ENCODE data around the gene TNFRSF1A.

TNFRSF1A gene

GRCh38 chr12:6372403-6373003 is 30.6 kb upstream of the TNFRSF1A start:
- Histone ChIP-seq H3K4me1 (ENCODE audit: insufficient read depth, low read length) (peaks cover 56% of the 10 kb centered on the region), H3K9ac (ENCODE audit: low read depth, low read length) (peak overlapping the region; percentile 77), H3K27ac (ENCODE audit: low read length) (peak overlapping the region; percentile 60)

GRCh38 chr12:6370994-6371754 is 29.3 kb upstream of the TNFRSF1A start:
- peaks cover 17% of the 10 kb centered on the region for H3K36me3 ChIP-seq (ENCODE audit: insufficient read depth, low read depth, low read length)
- H3K27ac ChIP-seq (ENCODE audit: low read length), result no peak overlapping the region
- H3K9ac ChIP-seq (ENCODE audit: low read depth, low read length), result peak overlapping the region; percentile 72; the same call in 1 of the 2 replicates
- no peaks in the 10 kb centered on the region for H3K9me3 ChIP-seq (ENCODE audit: insufficient read depth, low read depth, low read length)
- peaks cover 43% of the 10 kb centered on the region for H3K4me1 ChIP-seq (ENCODE audit: insufficient read depth, low read length)
- no peaks in the 10 kb centered on the region for H3K27me3 ChIP-seq (ENCODE audit: insufficient read depth, low read length)
- H3K4me3 ChIP-seq (ENCODE audit: low read length), result peak overlapping the region; percentile 53

More at GRCh38 chr12:6372403-6373003, 30.6 kb upstream of the TNFRSF1A start:
- Histone ChIP-seq H3K9me3 (ENCODE audit: insufficient read depth, low read depth, low read length) (no peaks in the 10 kb centered on the region), H3K4me3 (ENCODE audit: low read length) (peak overlapping the region; percentile 91), H3K27me3 (ENCODE audit: insufficient read depth, low read length) (no peaks in the 10 kb centered on the region), H3K36me3 (ENCODE audit: insufficient read depth, low read depth, low read length) (peaks cover 8% of the 10 kb centered on the region; the same call in 1 of the 2 replicates)

GRCh38 chr12:6370576-6370935 is 28.7 kb upstream of the TNFRSF1A start:
- Histone ChIP-seq H3K4me3 (ENCODE audit: low read length) (peak overlapping the region; percentile 53), H3K27ac (ENCODE audit: low read length) (no peak overlapping the region), H3K9ac (ENCODE audit: low read depth, low read length) (peak overlapping the region; percentile 72; the same call in 1 of the 2 replicates), H3K27me3 (ENCODE audit: insufficient read depth, low read length) (no peaks in the 10 kb centered on the region), H3K4me1 (ENCODE audit: insufficient read depth, low read length) (peaks cover 38% of the 10 kb centered on the region), H3K36me3 (ENCODE audit: insufficient read depth, low read depth, low read length) (peaks cover 19% of the 10 kb centered on the region), H3K9me3 (ENCODE audit: insufficient read depth, low read depth, low read length) (no peaks in the 10 kb centered on the region)

- peak overlapping the region; percentile 72; the same call in 1 of the 2 replicates for H3K9ac ChIP-seq (ENCODE audit: low read depth, low read length)
- peaks cover 19% of the 10 kb centered on the region for H3K36me3 ChIP-seq (ENCODE audit: insufficient read depth, low read depth, low read length)
- peaks cover 37% of the 10 kb centered on the region for H3K4me1 ChIP-seq (ENCODE audit: insufficient read depth, low read length)
- no peaks in the 10 kb centered on the region for H3K27me3 ChIP-seq (ENCODE audit: insufficient read depth, low read length)
- H3K27ac ChIP-seq (ENCODE audit: low read length), result no peak overlapping the region
- no peak overlapping the region for H3K4me3 ChIP-seq (ENCODE audit: low read length)
- no peaks in the 10 kb centered on the region for H3K9me3 ChIP-seq (ENCODE audit: insufficient read depth, low read depth, low read length)
Measured at GRCh38 chr12:6369916-6370575, 28.2 kb upstream of the TNFRSF1A start.

GRCh38 chr12:6368906-6369525 is 27.1 kb upstream of the TNFRSF1A start:
- Histone ChIP-seq H3K4me1 (ENCODE audit: insufficient read depth, low read length) (peaks cover 32% of the 10 kb centered on the region), H3K9ac (ENCODE audit: low read depth, low read length) (0 out of 2 replicates have a peak overlapping the region, but pooled peaks have one; percentile 24), H3K27ac (ENCODE audit: low read length) (no peak overlapping the region), H3K36me3 (ENCODE audit: insufficient read depth, low read depth, low read length) (peaks cover 19% of the 10 kb centered on the region), H3K27me3 (ENCODE audit: insufficient read depth, low read length) (no peaks in the 10 kb centered on the region), H3K4me3 (ENCODE audit: low read length) (no peak overlapping the region), H3K9me3 (ENCODE audit: insufficient read depth, low read depth, low read length) (no peaks in the 10 kb centered on the region)

- Histone ChIP-seq H3K27ac (ENCODE audit: low read length) (peak overlapping the region; percentile 48), H3K9ac (ENCODE audit: low read depth, low read length) (0 out of 2 replicates have a peak overlapping the region, but pooled peaks have one; percentile 24), H3K4me1 (ENCODE audit: insufficient read depth, low read length) (peaks cover 31% of the 10 kb centered on the region), H3K9me3 (ENCODE audit: insufficient read depth, low read depth, low read length) (no peaks in the 10 kb centered on the region), H3K27me3 (ENCODE audit: insufficient read depth, low read length) (no peaks in the 10 kb centered on the region), H3K36me3 (ENCODE audit: insufficient read depth, low read depth, low read length) (peaks cover 19% of the 10 kb centered on the region), H3K4me3 (ENCODE audit: low read length) (no peak overlapping the region)
Measured at GRCh38 chr12:6367969-6368892, 26.4 kb upstream of the TNFRSF1A start.

GRCh38 chr12:6367065-6367968 is 25.4 kb upstream of the TNFRSF1A start:
- H3K27ac ChIP-seq (ENCODE audit: low read length), result no peak overlapping the region
- H3K9ac ChIP-seq (ENCODE audit: low read depth, low read length), result no peak overlapping the region
- H3K4me3 ChIP-seq (ENCODE audit: low read length), result no peak overlapping the region
- peaks cover 23% of the 10 kb centered on the region for H3K36me3 ChIP-seq (ENCODE audit: insufficient read depth, low read depth, low read length)
- peaks cover 21% of the 10 kb centered on the region for H3K4me1 ChIP-seq (ENCODE audit: insufficient read depth, low read length)
- no peaks in the 10 kb centered on the region for H3K9me3 ChIP-seq (ENCODE audit: insufficient read depth, low read depth, low read length)
- H3K27me3 ChIP-seq (ENCODE audit: insufficient read depth, low read length), result no peaks in the 10 kb centered on the region

GRCh38 chr12:6364044-6364374 is 22.1 kb upstream of the TNFRSF1A start:
- Histone ChIP-seq H3K9me3 (ENCODE audit: insufficient read depth, low read depth, low read length) (no peaks in the 10 kb centered on the region), H3K27ac (ENCODE audit: low read length) (no peak overlapping the region), H3K4me1 (ENCODE audit: insufficient read depth, low read length) (peaks cover 7% of the 10 kb centered on the region), H3K27me3 (ENCODE audit: insufficient read depth, low read length) (no peaks in the 10 kb centered on the region), H3K4me3 (ENCODE audit: low read length) (peak overlapping the region; percentile 70; the same call in 1 of the 2 replicates), H3K9ac (ENCODE audit: low read depth, low read length) (peak overlapping the region; percentile 71; the same call in 1 of the 2 replicates), H3K36me3 (ENCODE audit: insufficient read depth, low read depth, low read length) (peaks cover 45% of the 10 kb centered on the region)

GRCh38 chr12:6363330-6364043 is 21.6 kb upstream of the TNFRSF1A start:
- Histone ChIP-seq H3K9me3 (ENCODE audit: insufficient read depth, low read depth, low read length) (no peaks in the 10 kb centered on the region), H3K4me3 (ENCODE audit: low read length) (peak overlapping the region; percentile 70; the same call in 1 of the 2 replicates), H3K4me1 (ENCODE audit: insufficient read depth, low read length) (peaks cover 3% of the 10 kb centered on the region), H3K36me3 (ENCODE audit: insufficient read depth, low read depth, low read length) (peaks cover 45% of the 10 kb centered on the region), H3K27ac (ENCODE audit: low read length) (no peak overlapping the region), H3K27me3 (ENCODE audit: insufficient read depth, low read length) (no peaks in the 10 kb centered on the region), H3K9ac (ENCODE audit: low read depth, low read length) (peak overlapping the region; percentile 71)

- no peak overlapping the region for H3K9ac ChIP-seq (ENCODE audit: low read depth, low read length)
- no peak overlapping the region for H3K4me3 ChIP-seq (ENCODE audit: low read length)
- no peaks in the 10 kb centered on the region for H3K27me3 ChIP-seq (ENCODE audit: insufficient read depth, low read length)
- no peaks in the 10 kb centered on the region for H3K4me1 ChIP-seq (ENCODE audit: insufficient read depth, low read length)
- no peak overlapping the region for H3K27ac ChIP-seq (ENCODE audit: low read length)
- H3K9me3 ChIP-seq (ENCODE audit: insufficient read depth, low read depth, low read length), result no peaks in the 10 kb centered on the region
- H3K36me3 ChIP-seq (ENCODE audit: insufficient read depth, low read depth, low read length), result peaks cover 48% of the 10 kb centered on the region
Measured at GRCh38 chr12:6363010-6363329, 21.1 kb upstream of the TNFRSF1A start.

Data from iPS-20b (cell line).